ENCODE data around the gene ZNF45. TPM values are rescaled to one million over a fixed set of nuclear protein-coding genes. Genes with fewer than 3 reads are reported as not detected.
A peak's percentile ranks its signal among the peaks of the same experiment; 100 is the strongest.

The ZNF45 gene
- total RNA-seq: 1 to 10 TPM; 2.8 to 7.7 (median 4.0) TPM

DNA sequence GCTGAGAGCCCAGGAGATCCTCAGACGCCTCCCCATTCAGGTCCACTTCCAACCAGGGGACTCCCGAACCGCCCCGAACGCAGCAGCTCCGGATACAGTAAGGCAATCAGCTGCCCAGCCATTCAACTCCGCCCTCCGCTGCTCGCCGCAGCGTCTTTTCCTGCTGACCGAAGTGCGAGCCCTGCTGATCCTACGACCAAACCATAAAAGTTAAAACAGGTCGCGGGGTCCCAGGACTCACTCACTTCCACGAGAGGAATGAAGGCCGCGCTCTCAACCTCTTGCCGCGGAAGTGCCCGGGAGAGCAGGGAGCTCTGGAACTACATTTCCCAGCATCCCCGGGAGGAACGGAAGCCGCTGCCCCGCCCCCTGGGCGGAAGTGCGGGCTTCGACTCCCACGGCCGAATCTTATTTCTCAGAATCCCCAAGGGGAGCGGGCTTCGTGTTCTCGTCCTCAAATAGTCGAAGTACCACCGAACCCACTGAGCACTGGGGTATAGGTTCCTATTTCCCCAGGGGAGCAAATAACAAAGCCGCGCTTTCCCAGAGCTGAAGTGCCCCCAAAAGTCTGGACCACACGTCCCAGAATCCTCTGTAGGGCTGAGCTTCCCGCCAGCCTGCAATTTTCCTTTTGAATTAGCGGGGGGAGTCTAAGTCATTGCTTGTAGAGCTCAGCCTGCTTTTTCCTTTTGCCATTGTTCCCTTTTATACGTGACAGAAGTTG lies at the start of gene ZNF45:
Gene ZNF45 (minus strand): TSS at position 298 of the 724 bp plus-strand sequence. CDS start 13,097 bp downstream, outside the sequence.
- intact Hi-C loops (cut with DNase I; ENCODE audit: low total_unique reads) (loop anchor here (1.0 to 10.0 kb wide), 8 partner anchors 16 to 420 kb away; partner anchors contain the start of genes ZNF112, ZNF155, ZNF221 and ZNF224), in situ Hi-C loops (cut with MboI; ENCODE audit: low sequenced_read_pairs in 4 of 4) (no loop called here)
- TF ChIP-seq, protein P1, sequence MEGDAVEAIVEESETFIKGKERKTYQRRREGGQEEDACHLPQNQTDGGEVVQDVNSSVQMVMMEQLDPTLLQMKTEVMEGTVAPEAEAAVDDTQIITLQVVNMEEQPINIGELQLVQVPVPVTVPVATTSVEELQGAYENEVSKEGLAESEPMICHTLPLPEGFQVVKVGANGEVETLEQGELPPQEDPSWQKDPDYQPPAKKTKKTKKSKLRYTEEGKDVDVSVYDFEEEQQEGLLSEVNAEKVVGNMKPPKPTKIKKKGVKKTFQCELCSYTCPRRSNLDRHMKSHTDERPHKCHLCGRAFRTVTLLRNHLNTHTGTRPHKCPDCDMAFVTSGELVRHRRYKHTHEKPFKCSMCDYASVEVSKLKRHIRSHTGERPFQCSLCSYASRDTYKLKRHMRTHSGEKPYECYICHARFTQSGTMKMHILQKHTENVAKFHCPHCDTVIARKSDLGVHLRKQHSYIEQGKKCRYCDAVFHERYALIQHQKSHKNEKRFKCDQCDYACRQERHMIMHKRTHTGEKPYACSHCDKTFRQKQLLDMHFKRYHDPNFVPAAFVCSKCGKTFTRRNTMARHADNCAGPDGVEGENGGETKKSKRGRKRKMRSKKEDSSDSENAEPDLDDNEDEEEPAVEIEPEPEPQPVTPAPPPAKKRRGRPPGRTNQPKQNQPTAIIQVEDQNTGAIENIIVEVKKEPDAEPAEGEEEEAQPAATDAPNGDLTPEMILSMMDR (IDR thresholded peaks at IDR 0.05 in 4 of 5, conservative IDR thresholded peaks at IDR 0.05 in 1 of 5): no peak
- TF ChIP-seq POLR2A (IDR thresholded peaks at IDR 0.05): no peak
- ATAC-seq: peak; percentile 98 to 99
- H3K9me3 ChIP-seq: peaks cover 0 to 7% (median 0%) of the 10 kb centered on the region in 3 donors
- H3K36me3 ChIP-seq: peaks cover 8 to 33% of the 10 kb centered on the region in 2 donors
- H3K4me1 ChIP-seq: peaks cover 14 to 17% of the 10 kb centered on the region in 2 donors
- peak within 1 kb of the TSS; percentile 71 to 87 (median 77) for H3K27ac ChIP-seq
- H3K27me3 ChIP-seq: no peaks in the 10 kb centered on the region
- peak; percentile 80 to 83 for DNase-seq
- H3K4me3 ChIP-seq: peak within 1 kb of the TSS; percentile 52 to 78 (median 68)

DNA sequence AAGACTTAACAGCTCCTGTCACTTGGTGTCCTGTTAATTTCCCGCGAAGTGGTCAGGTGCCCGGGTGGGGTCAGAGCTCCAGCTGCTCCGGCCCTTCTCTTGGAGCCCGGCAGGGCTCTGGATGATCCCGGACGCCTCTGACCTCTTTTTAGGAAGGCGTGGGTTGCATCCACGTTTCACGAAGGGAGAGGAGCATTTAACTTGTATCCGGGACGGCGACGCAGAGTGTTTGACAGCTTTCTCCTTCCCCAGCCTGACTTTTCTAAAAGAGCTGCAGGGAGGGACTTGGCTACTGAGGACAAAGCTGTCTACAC lies 49.6 kb upstream of the ZNF45 start:
- Histone ChIP-seq H3K4me3 (peak overlapping the region; percentile 63 to 85 (median 76)), H3K36me3 (peaks cover 2 to 32% of the 10 kb centered on the region in 2 donors), H3K4me1 (peaks cover 0 to 5% of the 10 kb centered on the region in 2 donors), H3K27me3 (no peaks in the 10 kb centered on the region), H3K27ac (peak overlapping the region; percentile 77 to 83 (median 80)), H3K9me3 (peaks cover 0 to 15% (median 0%) of the 10 kb centered on the region in 3 donors)
- in situ Hi-C loops (cut with MboI; ENCODE audit: low sequenced_read_pairs in 4 of 4) (no loop called here), intact Hi-C loops (cut with DNase I; ENCODE audit: low total_unique reads) (loop anchor here (1.0 to 5.0 kb wide), 10 partner anchors 18 to 372 kb away; partner anchors contain the start of genes ZNF112, ZNF221, ZNF222 and ZNF223)
- DNase-seq (no peak), ATAC-seq (peak; percentile 7 to 12)
- TF ChIP-seq, protein P1 (IDR thresholded peaks at IDR 0.05 in 4 of 5, conservative IDR thresholded peaks at IDR 0.05 in 1 of 5): no peak
- no peak for TF ChIP-seq POLR2A (IDR thresholded peaks at IDR 0.05)

DNA sequence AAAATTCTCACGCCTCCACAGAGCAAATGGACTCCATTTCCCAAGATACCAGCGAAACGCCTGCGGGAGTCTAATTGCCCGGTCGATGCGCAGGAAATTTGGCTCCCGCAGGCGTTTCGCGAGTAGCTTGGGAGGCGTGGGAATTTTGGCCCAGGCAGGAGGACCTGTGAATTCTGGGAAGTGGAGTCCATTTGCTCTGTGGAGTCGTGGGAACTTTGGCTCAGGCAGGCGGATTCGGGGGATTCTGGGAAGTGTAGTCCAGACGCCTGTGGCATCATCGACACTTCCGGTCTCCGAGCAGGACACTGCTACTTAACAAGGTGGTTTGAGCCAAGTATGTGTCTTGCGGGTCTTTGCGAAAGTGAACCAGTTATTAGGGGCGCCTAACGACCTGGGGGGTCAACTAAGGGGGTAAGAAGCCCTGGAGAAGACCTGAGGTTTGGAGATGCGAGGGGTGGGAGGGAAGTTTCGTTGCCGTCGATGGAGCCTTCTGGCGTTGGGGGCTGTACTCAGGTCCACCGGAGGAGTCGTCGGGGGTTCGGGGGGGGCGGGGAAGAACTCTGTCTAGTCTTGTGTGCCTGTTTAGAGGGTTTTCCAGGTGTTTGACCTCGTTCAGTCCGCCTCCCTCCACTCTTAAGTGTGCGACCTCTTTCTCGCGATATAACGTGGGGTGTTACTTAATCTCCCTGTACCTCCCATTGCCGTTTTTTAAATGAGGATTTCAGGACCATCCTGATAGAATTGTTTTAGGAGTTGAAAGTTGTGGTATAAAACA lies 49.0 kb upstream of the ZNF45 start, which contains the start of gene ZNF155:
Gene ZNF155 (plus strand): TSS at position 277 of the 775 bp plus-strand sequence. CDS start 4,356 bp downstream, outside the sequence.
- intact Hi-C loops (cut with DNase I; ENCODE audit: low total_unique reads): loop anchor here (1.0 to 5.0 kb wide), 10 partner anchors 18 to 372 kb away; partner anchors contain the start of genes ZNF112, ZNF221, ZNF222 and ZNF223
- in situ Hi-C loops (cut with MboI; ENCODE audit: low sequenced_read_pairs in 4 of 4): no loop called here

DNA sequence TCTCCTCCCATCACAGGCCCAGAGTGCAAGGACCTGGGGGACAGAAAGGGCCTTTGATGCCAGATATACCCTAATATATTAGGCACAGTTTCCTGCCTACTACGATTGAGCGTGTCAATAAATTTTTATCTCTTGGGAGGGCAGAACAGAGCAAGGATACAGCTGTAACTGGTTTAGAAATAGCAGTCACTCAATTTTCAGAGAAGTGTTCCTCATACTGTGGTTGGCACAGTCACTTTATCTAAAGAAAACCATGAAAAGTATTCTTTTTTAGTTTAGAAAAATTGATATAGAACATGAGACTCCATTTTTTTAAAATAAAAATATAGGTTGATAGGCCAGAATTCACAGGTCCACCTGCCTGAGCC lies 48.4 kb upstream of the ZNF45 start:
- intact Hi-C loops (cut with DNase I; ENCODE audit: low total_unique reads): loop anchor here (5.0 kb wide), 2 partner anchors 69 to 224 kb away; partner anchors contain the start of gene ZNF223

More for the DNA sequence above, 49.0 kb upstream of the ZNF45 start, which contains the start of gene ZNF155:
- Histone ChIP-seq H3K9me3 (peaks cover 0 to 21% (median 0%) of the 10 kb centered on the region in 3 donors), H3K4me3 (peak within 1 kb of the TSS; percentile 63 to 85 (median 76)), H3K27me3 (no peaks in the 10 kb centered on the region), H3K4me1 (peaks cover 0 to 5% of the 10 kb centered on the region in 2 donors), H3K27ac (peak within 1 kb of the TSS; percentile 77 to 83 (median 80)), H3K36me3 (peaks cover 0 to 29% of the 10 kb centered on the region in 2 donors)
- ATAC-seq (peak; percentile 100), DNase-seq (peak; percentile 90 to 94)
- TF ChIP-seq POLR2A (IDR thresholded peaks at IDR 0.05): no peak
- TF ChIP-seq, protein P1 (IDR thresholded peaks at IDR 0.05 in 4 of 5, conservative IDR thresholded peaks at IDR 0.05 in 1 of 5): no peak

More for the DNA sequence above, 48.4 kb upstream of the ZNF45 start:
- no peak for ATAC-seq
- no peaks in the 10 kb centered on the region for H3K27me3 ChIP-seq
- H3K4me1 ChIP-seq: peaks cover 0 to 5% of the 10 kb centered on the region in 2 donors
- peak overlapping the region; percentile 63 to 85 (median 76) for H3K4me3 ChIP-seq
- H3K36me3 ChIP-seq: peaks cover 0 to 23% of the 10 kb centered on the region in 2 donors
- H3K27ac ChIP-seq: peak overlapping the region; percentile 77 to 83 (median 80)
- peaks cover 0 to 23% (median 0%) of the 10 kb centered on the region in 3 donors for H3K9me3 ChIP-seq
- no peak for TF ChIP-seq POLR2A (IDR thresholded peaks at IDR 0.05)
- TF ChIP-seq, protein P1 (IDR thresholded peaks at IDR 0.05 in 4 of 5, conservative IDR thresholded peaks at IDR 0.05 in 1 of 5): no peak
- DNase-seq: no peak
- in situ Hi-C loops (cut with MboI; ENCODE audit: low sequenced_read_pairs in 4 of 4): no loop called here
